Lower lobe of right lung (tissue), 2 donors: Measurements from ENCODE around the gene SLC39A3. TPM values are rescaled to one million over a fixed set of nuclear protein-coding genes. Genes with fewer than 3 reads are reported as not detected.

ENCODE experiments used
- ATAC-seq, 2 donors: fragments of 200-7000 bp; cut with Tn5 transposase; one replicate each; pipeline ENCODE4 v1.9.1; 2020 to 2022; ENCODE audit warnings: mild to moderate bottlenecking in 2 of 2, moderate library complexity in 2 of 2
- DNase-seq: peaks from one replicate; pipeline ENCODE4 v3.0.0-alpha.2; 2020
- H3K27ac ChIP-seq: fragments of 200-600 bp; one replicate; pipeline ENCODE4 v1.8.0; 2022
- H3K27me3 ChIP-seq: fragments of 200-600 bp; one replicate; pipeline ENCODE4 v1.8.0; 2022; ENCODE audit warnings: low read depth
- H3K36me3 ChIP-seq: fragments of 200-600 bp; one replicate; pipeline ENCODE4 v1.8.0; 2022; ENCODE audit warnings: mild to moderate bottlenecking
- H3K4me1 ChIP-seq: fragments of 200-600 bp; one replicate; pipeline ENCODE4 v1.8.0; 2022
- H3K4me3 ChIP-seq: fragments of 200-600 bp; one replicate; pipeline ENCODE4 v1.8.0; 2022; ENCODE audit warnings: mild to moderate bottlenecking
- H3K9me3 ChIP-seq: fragments of 200-600 bp; one replicate; pipeline ENCODE4 v1.8.0; 2022
- CTCF ChIP-seq: fragments of 200-600 bp; IDR thresholded peaks from one replicate; pipeline ENCODE4 v1.8.0; 2022; ENCODE audit warnings: antibody characterized with exemption, mild to moderate bottlenecking
- intact Hi-C: fragments of 100-400 bp; cut with DNase I; formaldehyde crosslinking; loops from one replicate; pipeline ENCODE4 v1.11.0; 2022
- total RNA-seq: library from RNA; stranded (reverse); fragmentation: NEBNext Ultra II Directional; extraction: Animal tissue kit (Norgen Biotek cat#: 25700); gene quantifications from one replicate; pipeline ENCODE4 v1.2.1, GENCODE V29; 2021
- donor health status: DM: no; HTN: yes; CAD: no; lungs with severe emphysema.

The SLC39A3 gene
- total RNA-seq, 1 donor from 2014 or later = 24.4 TPM

GRCh38 chr19:2765376-2765775 lies 25.6 kb upstream of the SLC39A3 start:
- peaks cover 79% of the 10 kb centered on the region for H3K36me3 ChIP-seq

GRCh38 chr19:2764945-2765344 lies 25.1 kb upstream of the SLC39A3 start:
- Histone ChIP-seq H3K27me3 (no peaks in the 10 kb centered on the region), H3K4me3 (no peak overlapping the region), H3K4me1 (no peaks in the 10 kb centered on the region), H3K27ac (no peak overlapping the region), H3K36me3 (peaks cover 82% of the 10 kb centered on the region), H3K9me3 (no peaks in the 10 kb centered on the region)
- TF ChIP-seq CTCF = no peak
- intact Hi-C loops = no loop called here
- ATAC-seq (no peak), DNase-seq (no peak)

More at GRCh38 chr19:2765376-2765775, 25.6 kb upstream of the SLC39A3 start:
- ATAC-seq = no peak
- H3K27me3 ChIP-seq = no peaks in the 10 kb centered on the region
- H3K4me1 ChIP-seq = peaks cover 3% of the 10 kb centered on the region
- intact Hi-C loops = no loop called here
- no peak overlapping the region for H3K4me3 ChIP-seq
- TF ChIP-seq CTCF = no peak
- no peak for DNase-seq
- H3K27ac ChIP-seq = no peak overlapping the region
- no peaks in the 10 kb centered on the region for H3K9me3 ChIP-seq

GRCh38 chr19:2763687-2764086 lies 23.9 kb upstream of the SLC39A3 start:
- Histone ChIP-seq H3K27me3 (no peaks in the 10 kb centered on the region), H3K9me3 (no peaks in the 10 kb centered on the region), H3K36me3 (peaks cover 93% of the 10 kb centered on the region), H3K4me3 (no peak overlapping the region), H3K4me1 (no peaks in the 10 kb centered on the region), H3K27ac (no peak overlapping the region)
- no peak for DNase-seq
- no peak for ATAC-seq
- intact Hi-C loops = no loop called here
- TF ChIP-seq CTCF = no peak

- no peaks in the 10 kb centered on the region for H3K9me3 ChIP-seq
- intact Hi-C loops = no loop called here
- DNase-seq (no peak), ATAC-seq (no peak)
- peaks cover 90% of the 10 kb centered on the region for H3K36me3 ChIP-seq
- no peak for TF ChIP-seq CTCF
- no peaks in the 10 kb centered on the region for H3K27me3 ChIP-seq
- no peak overlapping the region for H3K27ac ChIP-seq
- no peaks in the 10 kb centered on the region for H3K4me1 ChIP-seq
- no peak overlapping the region for H3K4me3 ChIP-seq
These were observed 23.1 kb upstream of the SLC39A3 start for GRCh38 chr19:2762783-2763496.

GRCh38 chr19:2761876-2762782 lies 22.3 kb upstream of the SLC39A3 start:
- TF ChIP-seq CTCF = no peak
- Histone ChIP-seq H3K27me3 (no peaks in the 10 kb centered on the region), H3K9me3 (no peaks in the 10 kb centered on the region), H3K4me1 (no peaks in the 10 kb centered on the region), H3K4me3 (no peak overlapping the region), H3K36me3 (peaks cover 95% of the 10 kb centered on the region), H3K27ac (no peak overlapping the region)
- no peak for ATAC-seq
- no peak for DNase-seq
- intact Hi-C loops = no loop called here
